HG02571 (cell line): ENCODE results near the gene FZD2.

Source experiments
- ATAC-seq: cut with Tn5 transposase; IDR thresholded peaks from one replicate; pipeline ENCODE4 v1.9.1; 2021; ENCODE audit warnings: mild to moderate bottlenecking, moderate library complexity; ENCODE audit not compliant: unreplicated experiment

Gene FZD2

DNA sequence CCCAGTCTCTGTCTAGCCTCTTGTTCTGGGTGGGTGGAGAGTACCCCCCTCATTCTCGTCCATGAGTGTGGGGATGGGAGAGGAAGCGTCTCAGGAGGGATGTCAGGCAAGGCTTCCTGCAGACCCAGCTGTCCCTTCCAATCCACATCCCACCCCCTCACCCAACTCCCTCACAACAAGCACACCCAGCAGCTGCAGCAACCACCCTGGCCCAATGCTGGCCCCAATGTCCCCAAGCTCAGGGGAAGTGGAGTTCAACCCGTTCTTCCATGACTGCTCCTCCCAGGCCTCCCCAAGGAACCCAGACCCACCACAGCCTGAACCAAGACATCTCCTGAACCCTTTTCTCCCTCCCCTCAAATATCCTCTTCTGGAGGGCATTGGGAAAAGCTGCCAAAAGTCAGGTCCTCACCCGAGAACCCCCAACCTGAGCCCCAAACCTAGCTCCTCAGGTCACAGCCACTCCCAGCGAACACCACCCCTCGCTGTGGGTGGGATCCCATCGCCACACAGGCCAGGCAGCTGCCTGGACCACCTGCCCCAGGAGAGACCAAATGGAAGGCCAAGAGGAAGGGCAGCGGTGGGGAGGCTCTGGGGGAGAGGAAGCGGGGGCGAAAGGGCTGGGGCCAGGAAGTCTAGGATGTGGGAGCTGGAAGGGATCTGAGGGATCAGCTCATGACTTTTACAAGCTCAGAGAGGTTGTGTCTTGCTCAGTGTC, 47.6 kb downstream of the FZD2 start:
- ATAC-seq = no peak

DNA sequence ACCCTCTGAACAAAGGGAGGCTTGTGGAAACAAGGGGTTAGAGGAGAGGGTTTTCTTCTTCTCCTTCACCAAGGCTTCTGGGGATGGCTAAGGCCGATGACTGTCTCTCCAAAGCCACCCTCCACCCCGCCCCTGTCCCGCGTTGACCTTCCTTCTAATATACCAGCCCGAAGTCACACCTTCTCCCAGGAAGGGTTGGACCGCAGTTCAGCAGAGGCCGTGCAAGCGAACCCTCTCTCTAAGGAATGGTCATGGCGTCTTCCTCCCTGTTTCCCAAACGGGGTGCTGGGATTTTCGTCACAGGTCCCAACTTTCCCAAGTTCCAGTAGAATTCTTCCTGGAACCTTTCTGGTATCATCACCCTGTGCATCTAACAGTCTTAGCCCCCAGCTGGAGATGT, 49.4 kb downstream of the FZD2 start:
- ATAC-seq = no peak

DNA sequence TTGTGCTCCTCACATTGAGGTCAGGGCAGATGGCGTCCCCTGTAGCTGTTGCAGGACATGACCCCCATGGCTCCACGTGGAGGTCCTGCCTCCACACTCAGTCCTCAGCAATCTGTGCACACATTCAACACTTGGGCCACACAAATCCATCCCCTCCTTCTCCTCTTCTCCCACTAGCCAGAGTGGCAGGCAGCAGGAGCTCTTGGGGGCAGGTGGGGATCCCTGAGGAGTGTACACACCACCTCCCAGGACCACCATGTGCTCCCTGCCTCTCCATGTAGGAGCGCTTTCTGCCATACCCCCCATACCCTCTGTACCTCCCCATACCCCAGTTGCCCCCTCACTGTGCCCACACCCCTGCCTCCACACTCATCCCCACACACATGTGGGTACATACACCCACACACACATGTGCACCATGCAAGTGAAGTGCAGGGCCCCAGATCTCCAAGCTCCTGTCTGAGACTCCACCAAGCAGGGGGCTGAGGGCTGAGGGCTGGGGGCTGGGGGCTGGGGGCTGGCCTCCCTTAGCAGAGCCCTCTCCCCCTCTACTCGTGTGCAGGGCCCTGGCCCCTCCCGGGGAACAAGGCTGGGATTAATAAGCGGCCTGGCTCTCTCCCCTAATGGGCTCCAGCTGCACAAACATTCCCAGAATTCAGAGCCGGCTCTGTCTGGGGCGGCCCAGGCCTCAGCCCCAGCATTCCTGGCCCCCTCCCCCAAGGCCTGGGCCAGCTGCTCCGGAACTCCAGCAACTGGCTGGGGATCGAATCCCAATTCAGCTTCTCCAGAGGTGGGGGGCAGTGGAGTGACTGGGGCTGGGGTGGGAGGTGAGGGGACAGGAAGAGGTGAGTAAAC, 50.8 kb downstream of the FZD2 start:
- no peak for ATAC-seq

DNA sequence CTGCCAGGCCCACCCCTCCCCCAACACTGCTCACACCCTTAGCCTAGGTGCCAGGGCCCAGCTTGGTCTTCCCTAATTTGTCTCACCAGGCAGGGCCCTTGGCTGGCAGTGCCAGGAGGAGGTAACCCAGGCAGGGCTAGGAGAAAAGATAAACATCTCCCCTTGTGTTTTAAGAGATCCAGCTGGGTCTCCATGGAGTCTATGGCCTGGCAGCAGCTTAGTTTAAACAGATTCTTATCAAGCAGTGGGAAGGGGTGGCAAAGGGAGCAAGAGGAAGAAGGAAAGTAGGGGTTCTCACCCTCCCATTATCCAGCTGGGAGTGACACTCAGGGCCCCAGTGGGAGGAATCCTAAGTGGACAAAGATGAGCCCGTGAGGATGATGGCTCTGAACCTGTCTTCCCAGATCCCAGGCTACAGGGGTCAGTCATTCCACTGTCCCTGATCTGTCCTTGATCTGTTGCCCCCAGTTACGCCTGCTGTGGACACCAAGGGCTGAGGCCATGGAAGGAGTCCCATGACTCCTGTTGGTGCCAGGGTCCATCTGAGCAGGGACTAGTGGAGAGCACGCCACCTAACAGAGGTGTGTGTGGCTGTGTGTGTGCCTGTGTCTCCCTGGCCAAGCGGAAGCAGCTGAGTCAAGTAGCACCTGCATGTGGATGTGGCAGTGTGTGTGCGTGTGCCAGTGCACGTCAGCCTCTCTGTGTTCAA, 51.6 kb downstream of the FZD2 start:
- ATAC-seq = no peak

DNA sequence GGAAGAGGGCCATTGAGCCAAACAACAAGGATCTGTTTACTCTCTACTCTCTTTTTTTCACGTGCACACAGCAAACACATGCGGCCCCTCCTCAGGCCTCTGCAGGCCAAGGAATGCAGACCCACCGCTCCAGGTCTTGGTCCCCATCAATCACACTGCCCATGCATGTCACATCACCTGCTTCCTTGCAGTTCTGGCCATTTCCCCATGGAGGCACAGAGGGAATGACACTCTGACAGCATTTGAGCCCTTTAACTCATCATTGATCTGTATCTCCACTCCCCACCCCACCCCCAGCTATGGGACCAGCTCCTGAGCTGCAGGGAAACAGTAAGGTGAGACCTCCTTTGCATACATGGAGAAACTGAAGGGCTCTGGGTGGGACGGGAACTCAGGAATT, 53.0 kb downstream of the FZD2 start:
- ATAC-seq = no peak
